Adipose tissue (tissue), 3 donors: ENCODE data around the gene MTHFD2L. TPM values are rescaled to one million over a fixed set of nuclear protein-coding genes. Genes with fewer than 3 reads are reported as not detected.
"Not testable (repeated sequence)": the region's sequence is repeated elsewhere in the genome, so short reads cannot be mapped to it uniquely, and the experiment has no call there.

Experiments
- H3K27ac ChIP-seq: one replicate; pipeline ENCODE4 v1.5.1; 2013; ENCODE audit warnings: low read depth, low read length
- WGBS, 3 donors: extraction: QIAGEN DNeasy Blood & Tissue Kit; methylation state at CpG; one replicate each; pipeline ENCODE4 v1.1.7; 2013; 5-methylcytosine and 5-hydroxymethylcytosine counted together
- polyA plus RNA-seq, 3 donors: library from polyadenylated mRNA; stranded (reverse); fragments of 200-250 nt; gene quantifications; one replicate each; pipeline ENCODE4 v1.2.3, GENCODE V29; 2013
- donor health status: healthy with polysubstance abuse.
- donor health status: Bipolar disorder and iron deficiency.
- donor health status: healthy.

MTHFD2L gene
- polyA plus RNA-seq, 3 donors, result 4.5 to 7.8 (median 5.1) TPM

GRCh38 chr4:74174421-74174820 lies 16.5 kb downstream of the MTHFD2L start:
- 96% methylated on average over 2 of the region's 2 CpGs for WGBS, 3 donors
- H3K27ac ChIP-seq, result no peak overlapping the region

- H3K27ac ChIP-seq, result no peak overlapping the region
- WGBS, 3 donors, result 88 to 92% (median 90%) methylated on average over 2 of the region's 2 CpGs
These were observed 17.0 kb downstream of the MTHFD2L start for GRCh38 chr4:74174941-74175340.

- no peak overlapping the region for H3K27ac ChIP-seq
- 90 to 97% (median 94%) methylated on average over 1 of the region's 1 CpG for WGBS, 3 donors
These were observed 17.5 kb downstream of the MTHFD2L start for GRCh38 chr4:74175379-74175778.

DNA sequence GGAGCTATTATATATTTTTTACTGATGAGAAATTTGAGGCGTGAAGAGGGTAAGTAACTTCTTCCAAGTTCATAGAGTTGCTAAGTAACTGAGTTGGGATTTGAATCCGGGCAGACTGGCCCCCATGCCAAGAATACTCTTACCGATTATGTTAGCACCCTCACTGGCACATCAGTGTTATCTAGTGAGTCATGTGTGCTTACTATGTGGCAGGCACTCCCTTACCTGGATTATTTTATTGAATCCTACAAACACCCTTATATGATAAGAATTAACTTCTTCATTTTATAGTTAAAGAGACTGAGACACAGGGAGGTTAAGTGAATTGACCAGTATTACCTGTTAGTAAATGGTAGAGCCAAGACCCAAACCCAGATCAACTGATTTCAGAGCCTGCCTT lies 20.9 kb downstream of the MTHFD2L start:
- WGBS, 3 donors, result 86 to 94% (median 93%) methylated on average over 3 of the region's 3 CpGs
- H3K27ac ChIP-seq, result no peak overlapping the region

DNA sequence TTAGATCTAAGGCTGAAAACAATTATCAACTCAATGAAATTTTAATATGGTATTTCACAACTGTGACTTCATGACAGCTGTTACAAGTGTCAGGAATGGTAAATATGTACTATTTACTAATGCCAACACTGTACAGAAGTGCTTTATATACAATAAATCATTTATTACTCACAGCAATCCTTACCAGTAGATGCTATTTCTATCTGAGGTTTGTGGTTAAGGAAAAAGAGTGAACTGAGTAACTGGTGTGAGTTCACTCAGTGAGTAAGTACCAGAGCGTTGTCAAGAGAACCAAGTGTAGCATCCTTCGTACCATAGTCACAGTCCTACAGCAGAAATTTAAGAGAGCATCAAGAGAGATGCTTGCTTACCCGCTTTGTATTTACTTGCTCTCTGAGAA lies 23.3 kb downstream of the MTHFD2L start:
- WGBS, 3 donors, result 89 to 95% (median 93%) methylated on average over 3 of the region's 3 CpGs
- H3K27ac ChIP-seq, result no peak overlapping the region

DNA sequence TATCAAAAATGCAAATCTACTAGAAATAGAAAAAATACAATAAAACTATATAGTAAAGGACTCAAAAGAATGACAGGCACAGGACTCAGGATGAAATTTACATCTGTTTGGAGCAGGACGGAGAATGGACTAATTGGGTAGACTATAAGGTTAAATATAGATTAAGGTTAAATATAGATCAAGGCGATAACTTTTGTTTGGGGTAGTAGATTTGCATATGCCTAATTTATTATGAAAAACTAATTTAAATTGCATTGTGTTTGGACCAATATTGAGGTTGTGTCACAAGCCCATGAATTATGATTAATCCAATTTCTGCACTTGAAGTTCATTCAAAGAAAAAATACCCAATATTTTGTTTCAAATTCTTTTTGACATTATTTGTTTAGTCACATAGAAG lies 31.0 kb downstream of the MTHFD2L start:
- 50 to 82% (median 54%) methylated on average over 2 of the region's 2 CpGs for WGBS, 3 donors
- H3K27ac ChIP-seq, result no peak overlapping the region

- WGBS, 3 donors, result 45 to 79% (median 75%) methylated on average over 2 of the region's 2 CpGs
- no peak overlapping the region for H3K27ac ChIP-seq
These were observed 31.6 kb downstream of the MTHFD2L start for GRCh38 chr4:74189331-74190043.

- 91 to 97% (median 92%) methylated on average over 4 of the region's 4 CpGs for WGBS, 3 donors
- no peak overlapping the region for H3K27ac ChIP-seq
These were observed 32.4 kb downstream of the MTHFD2L start for GRCh38 chr4:74190332-74190731.

DNA sequence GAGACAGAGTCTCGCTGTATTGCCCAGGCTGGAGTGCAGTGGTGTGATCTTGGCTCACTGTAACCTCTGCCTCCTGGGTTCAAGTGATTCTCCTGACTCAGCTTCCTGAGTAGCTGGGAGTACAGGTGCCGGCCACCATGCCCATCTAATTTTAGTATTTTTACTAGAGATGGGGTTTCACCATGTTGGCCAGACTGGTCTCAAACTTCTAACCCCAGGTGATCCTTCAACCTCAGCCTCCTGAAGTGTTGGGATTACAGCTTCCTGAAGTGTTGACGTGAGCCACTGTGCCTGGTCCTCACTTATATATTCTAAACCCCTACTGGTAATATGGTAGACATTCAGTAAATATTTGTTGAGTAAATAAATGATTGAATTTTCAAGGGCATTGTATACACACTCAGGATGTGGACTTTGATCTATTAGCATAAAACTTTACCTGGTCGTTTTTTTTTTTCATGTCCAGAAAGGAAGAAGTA lies 33.0 kb downstream of the MTHFD2L start:
- no peak overlapping the region for H3K27ac ChIP-seq
- 55 to 66% (median 66%) methylated on average over 4 of the region's 4 CpGs for WGBS, 3 donors

DNA sequence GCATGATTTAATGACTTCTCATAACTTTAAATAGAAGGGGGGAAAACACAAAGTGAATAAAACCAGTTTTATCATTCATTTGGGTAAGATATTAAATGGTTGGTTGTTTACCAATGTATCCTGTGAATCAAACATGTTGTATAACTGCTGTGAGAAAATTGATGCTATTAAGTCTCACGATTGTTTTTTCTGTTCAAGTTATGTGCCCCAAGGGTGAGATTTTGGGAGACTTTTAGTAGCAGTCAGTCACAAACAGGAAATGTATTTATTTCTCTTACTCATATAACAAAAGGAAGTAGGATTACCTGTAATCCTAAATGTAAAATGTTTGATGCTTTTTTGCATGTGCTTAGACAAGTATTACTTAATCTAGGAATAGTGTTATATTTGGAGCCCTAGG lies 39.2 kb downstream of the MTHFD2L start:
- no peak overlapping the region for H3K27ac ChIP-seq
- WGBS, 3 donors, result 41 to 55% (median 47%) methylated on average over 1 of the region's 1 CpG

GRCh38 chr4:74202062-74202586 lies 44.2 kb downstream of the MTHFD2L start:
- 19 to 72% (median 60%) methylated on average over 5 of the region's 5 CpGs for WGBS, 3 donors
- H3K27ac ChIP-seq, result no peak overlapping the region

DNA sequence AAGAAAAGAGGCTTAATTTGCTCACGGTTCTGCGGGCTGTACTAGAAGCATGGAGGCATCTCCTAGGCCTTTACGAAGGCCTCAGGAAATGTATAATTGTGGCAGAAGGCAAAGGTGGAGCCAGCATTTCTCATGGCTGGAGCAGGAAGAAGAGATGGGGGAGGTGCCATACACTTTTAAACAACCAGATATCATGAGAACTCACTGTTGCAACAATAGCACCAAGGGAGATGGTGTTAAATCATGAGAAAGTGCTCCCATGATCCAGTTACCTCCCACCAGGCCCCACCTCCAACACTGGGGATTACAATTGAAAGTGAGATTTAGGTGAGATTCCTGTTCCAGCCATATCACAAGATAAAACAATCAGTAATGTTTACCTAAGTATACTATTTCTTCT lies 45.5 kb downstream of the MTHFD2L start:
- WGBS, 3 donors, result 81 to 89% (median 85%) methylated on average over 3 of the region's 3 CpGs
- no peak overlapping the region for H3K27ac ChIP-seq

- WGBS, 3 donors, result 85 to 92% (median 91%) methylated on average over 4 of the region's 4 CpGs
- H3K27ac ChIP-seq, result no peak overlapping the region
These were observed 47.1 kb downstream of the MTHFD2L start for GRCh38 chr4:74205046-74205445.

GRCh38 chr4:74205559-74205958 lies 47.6 kb downstream of the MTHFD2L start:
- no peak overlapping the region for H3K27ac ChIP-seq

DNA sequence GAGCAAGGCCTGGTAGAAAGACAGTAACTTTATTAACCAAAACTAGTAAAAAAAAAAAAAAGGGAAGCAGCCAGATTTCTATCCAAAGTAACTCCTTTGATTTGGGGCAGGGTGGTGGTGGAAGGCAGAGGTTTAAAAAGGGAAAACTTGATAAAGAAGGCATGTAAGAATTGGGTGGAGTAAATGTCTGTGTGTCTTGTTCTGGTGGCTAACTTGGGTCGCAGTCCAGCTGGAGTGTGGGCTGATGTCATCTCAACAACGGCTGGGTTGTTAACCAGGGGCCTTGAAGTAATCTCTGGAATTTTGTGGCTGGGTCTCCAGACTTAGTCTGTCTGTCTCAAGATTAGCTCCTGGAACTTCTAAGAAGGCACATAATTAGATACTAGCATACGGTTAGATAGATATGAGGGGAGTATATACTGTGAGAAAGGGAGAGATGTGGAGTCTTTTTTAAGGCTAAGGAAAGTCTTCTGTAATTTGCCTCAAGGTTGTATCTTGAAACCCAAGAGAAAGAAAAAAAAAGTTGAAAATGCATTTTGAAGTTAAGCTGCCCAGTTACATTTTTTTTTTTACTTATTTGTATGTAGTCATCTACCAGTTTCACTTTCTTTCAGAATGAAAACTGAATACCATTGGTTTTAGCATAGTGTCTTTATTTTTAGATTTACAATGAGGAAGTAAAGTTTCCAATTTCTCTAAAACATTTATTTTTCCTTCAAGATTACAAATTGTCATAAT lies 48.3 kb downstream of the MTHFD2L start:
- H3K27ac ChIP-seq, result no peak overlapping the region
- WGBS, 3 donors, result 28 to 43% (median 30%) methylated on average over 3 of the region's 3 CpGs

DNA sequence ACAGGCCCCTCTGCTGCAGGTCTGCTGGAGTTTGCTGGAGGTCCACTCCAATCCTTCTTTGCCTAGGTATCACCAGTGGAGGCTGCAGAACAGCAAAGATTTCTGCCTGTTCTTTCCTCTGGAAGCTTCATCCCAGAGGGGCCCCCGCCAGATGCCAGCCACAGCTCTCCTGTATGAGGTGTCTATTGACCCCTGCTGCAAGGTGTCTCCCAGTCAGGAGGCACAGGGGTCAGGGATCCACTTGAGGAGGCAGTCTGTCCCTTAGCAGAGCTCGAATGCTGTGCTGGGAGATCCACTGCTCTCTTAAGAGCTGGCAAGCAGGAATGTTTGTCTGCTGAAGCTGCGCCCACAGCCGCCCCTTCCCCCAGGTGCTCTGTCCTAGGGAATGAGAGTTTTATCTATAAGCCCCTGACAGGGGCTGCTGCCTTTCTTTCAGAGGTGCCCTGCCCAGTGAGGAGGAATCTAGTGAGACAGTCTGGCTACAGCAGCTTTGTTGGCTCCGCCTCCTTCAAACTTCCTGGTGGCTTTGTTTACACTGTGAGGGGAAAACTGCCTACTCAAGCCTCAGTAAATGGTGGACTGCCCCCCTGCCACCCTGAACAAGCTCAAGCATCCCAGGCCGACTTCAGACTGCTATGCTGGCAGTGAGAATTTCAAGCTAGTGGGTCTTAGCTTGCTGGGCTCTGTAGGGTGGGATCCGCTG lies 56.7 kb downstream of the MTHFD2L start:
- 81 to 89% (median 86%) methylated on average over 7 of the region's 7 CpGs for WGBS, 3 donors
- H3K27ac ChIP-seq, result not testable (repeated sequence)

DNA sequence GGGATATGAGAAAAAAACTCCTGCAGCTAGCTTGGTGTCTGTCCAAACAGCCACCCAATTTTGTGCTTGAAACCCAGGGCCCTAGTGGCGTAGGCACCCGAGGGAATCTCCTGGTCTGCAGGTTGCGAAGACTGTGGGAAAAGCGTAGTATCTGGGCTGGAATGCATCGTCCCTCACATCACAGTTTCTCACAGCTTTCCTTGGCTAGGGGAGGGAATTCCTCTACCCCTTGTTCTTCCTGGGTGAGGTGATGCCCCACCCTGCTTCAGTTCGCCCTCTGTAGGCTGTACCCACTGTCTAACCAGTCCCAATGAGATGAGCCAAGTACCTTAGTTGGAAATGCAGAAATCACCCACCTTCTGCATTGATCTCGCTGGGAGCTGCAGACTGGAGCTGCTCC lies 57.3 kb downstream of the MTHFD2L start:
- H3K27ac ChIP-seq, result not testable (repeated sequence)
- WGBS, 3 donors, result 92 to 94% (median 93%) methylated on average over 7 of the region's 7 CpGs

GRCh38 chr4:74217365-74217764 lies 59.4 kb downstream of the MTHFD2L start:
- WGBS, 3 donors, result 62 to 83% (median 66%) methylated on average over 3 of the region's 3 CpGs

GRCh38 chr4:74218201-74218600 lies 60.3 kb downstream of the MTHFD2L start:
- 89 to 93% (median 93%) methylated on average over 4 of the region's 4 CpGs for WGBS, 3 donors
- no peak overlapping the region for H3K27ac ChIP-seq

More at GRCh38 chr4:74217365-74217764, 59.4 kb downstream of the MTHFD2L start:
- H3K27ac ChIP-seq, result no peak overlapping the region
